Measurements from ENCODE around the gene SH3BGRL3. TPM values are rescaled to one million over a fixed set of nuclear protein-coding genes. Genes with fewer than 3 reads are reported as not detected.
"Not testable (repeated sequence)": the region's sequence is repeated elsewhere in the genome, so short reads cannot be mapped to it uniquely, and the experiment has no call there.

Gene SH3BGRL3
- total RNA-seq, 1 donor from 2014 or later = 285 TPM

DNA sequence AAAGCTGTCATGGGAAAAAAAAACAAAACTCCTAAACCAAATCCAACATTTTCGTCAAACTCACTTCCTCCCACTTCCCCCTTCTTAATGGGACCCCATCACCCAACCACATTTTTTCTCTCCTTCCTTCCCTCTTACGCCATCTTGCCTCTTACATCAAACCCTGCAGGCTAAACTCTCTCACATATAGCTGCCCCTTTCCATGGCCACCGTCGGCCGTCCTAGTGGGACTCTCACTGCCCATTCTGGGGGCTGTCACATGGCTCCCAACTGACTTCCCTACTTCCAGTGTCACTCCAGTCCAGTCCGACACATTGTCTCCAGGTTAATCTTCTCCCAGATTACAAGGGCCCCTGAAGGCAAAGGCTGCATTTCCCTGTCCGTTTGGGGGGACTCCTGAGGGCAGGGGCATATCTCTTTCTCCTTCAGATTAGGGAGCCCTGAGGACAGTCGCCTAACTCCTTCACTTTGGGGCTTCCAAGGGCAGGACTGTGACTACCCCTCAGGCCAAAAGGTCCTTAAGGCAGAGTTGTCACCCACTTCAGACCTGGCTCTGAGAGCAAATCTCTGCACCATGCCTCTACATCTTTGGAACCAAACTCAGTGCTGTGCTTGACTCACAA is 25.9 kb downstream of the SH3BGRL3 start:
- no peak for ATAC-seq (ENCODE audit: low read depth)
- H3K4me1 Mint-ChIP-seq = peaks cover 28% of the 10 kb centered on the region
- intact Hi-C loops (cut with micrococcal nuclease) = loop anchor here (1.0 kb wide), 2 partner anchors 10 to 16 kb away; no protein-coding TSS in a partner anchor
- H3K27me3 Mint-ChIP-seq = no peaks in the 10 kb centered on the region
- H3K27ac Mint-ChIP-seq = peak overlapping the region; percentile 94
- H3K9me3 Mint-ChIP-seq = no peaks in the 10 kb centered on the region
- no peak for DNase-seq
- H3K4me3 Mint-ChIP-seq = peak overlapping the region; percentile 99
- POLR2A ChIA-PET = interaction anchor here (1.3 to 4.0 kb wide), 4 partner anchors 9 to 15 kb away, joined by 4 to 76 read pairs (median 17); no protein-coding TSS in a partner anchor
- CTCF ChIA-PET = interaction anchor here (1.0 kb wide), 1 partner anchor 16 kb away, joined by 3 read pairs; no protein-coding TSS in a partner anchor
- TF ChIP-seq, protein P1, sequence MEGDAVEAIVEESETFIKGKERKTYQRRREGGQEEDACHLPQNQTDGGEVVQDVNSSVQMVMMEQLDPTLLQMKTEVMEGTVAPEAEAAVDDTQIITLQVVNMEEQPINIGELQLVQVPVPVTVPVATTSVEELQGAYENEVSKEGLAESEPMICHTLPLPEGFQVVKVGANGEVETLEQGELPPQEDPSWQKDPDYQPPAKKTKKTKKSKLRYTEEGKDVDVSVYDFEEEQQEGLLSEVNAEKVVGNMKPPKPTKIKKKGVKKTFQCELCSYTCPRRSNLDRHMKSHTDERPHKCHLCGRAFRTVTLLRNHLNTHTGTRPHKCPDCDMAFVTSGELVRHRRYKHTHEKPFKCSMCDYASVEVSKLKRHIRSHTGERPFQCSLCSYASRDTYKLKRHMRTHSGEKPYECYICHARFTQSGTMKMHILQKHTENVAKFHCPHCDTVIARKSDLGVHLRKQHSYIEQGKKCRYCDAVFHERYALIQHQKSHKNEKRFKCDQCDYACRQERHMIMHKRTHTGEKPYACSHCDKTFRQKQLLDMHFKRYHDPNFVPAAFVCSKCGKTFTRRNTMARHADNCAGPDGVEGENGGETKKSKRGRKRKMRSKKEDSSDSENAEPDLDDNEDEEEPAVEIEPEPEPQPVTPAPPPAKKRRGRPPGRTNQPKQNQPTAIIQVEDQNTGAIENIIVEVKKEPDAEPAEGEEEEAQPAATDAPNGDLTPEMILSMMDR (IDR thresholded peaks at IDR 0.05) = no peak
- H3K36me3 Mint-ChIP-seq (ENCODE audit: low read depth) = peaks cover 4% of the 10 kb centered on the region

DNA sequence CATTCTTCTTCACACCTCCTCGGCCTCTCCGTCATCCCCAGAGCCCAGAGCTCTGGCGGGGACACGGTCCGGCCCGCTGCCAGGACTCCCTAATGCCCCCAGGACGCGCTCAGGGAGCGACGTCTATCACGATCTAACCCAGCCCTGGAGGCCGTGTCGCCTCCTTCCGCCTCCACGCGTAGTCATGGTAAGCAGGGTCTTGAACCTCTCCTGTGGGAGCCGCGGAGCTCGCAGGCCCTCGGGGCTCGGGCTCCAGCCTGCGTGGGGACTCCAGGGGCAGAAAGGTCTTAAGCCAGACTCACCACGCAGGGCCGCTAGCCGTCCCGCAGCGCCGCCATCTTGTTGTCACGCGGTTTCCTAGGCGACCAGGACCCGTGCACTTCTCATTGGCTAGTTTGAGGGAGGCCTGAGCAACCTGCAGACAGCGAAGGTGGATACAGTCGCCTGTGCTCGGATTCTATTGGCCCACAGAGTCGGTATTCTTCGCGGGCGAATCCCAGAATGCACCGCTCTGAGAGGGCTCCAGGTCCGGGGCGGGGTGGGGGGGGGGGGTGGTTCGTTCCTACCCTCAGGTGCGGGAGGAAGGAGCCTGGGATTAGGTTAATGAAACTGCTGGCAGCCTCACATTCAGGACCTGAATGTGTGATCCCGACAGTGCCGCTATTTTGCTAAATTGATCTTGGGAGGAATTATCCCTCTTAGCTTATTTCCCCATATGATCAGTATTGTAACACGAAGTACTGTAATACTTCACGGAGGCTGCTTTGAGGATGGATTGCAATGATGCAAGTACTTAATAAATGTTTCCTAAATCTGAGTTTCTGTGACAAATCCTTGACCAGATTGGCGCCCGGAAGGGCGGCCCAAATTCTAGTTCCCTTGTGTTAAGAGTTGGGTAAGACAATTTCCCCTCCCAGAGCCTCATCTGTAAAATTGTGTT is 26.7 kb downstream of the SH3BGRL3 start, which contains the start of gene UBXN11:
Gene UBXN11, minus strand, starts transcription at position 347 of the 940 bp plus-strand sequence. CDS start 3,753 bp downstream, outside the sequence.
- ATAC-seq (ENCODE audit: low read depth) (peak; percentile 99), DNase-seq (peak; percentile 81)
- Mint-ChIP-seq H3K9me3 (no peaks in the 10 kb centered on the region), H3K4me1 (peaks cover 27% of the 10 kb centered on the region), H3K36me3 (ENCODE audit: low read depth) (peaks cover 4% of the 10 kb centered on the region), H3K27me3 (no peaks in the 10 kb centered on the region), H3K4me3 (peak within 1 kb of the TSS; percentile 99), H3K27ac (peak within 1 kb of the TSS; percentile 94)
- TF ChIP-seq, protein P1 (IDR thresholded peaks at IDR 0.05) = no peak
- intact Hi-C loops (cut with micrococcal nuclease) = loop anchor here (1.0 kb wide), 2 partner anchors 9 to 17 kb away; no protein-coding TSS in a partner anchor
- ChIA-PET POLR2A (interaction anchor here (0.5 to 4.0 kb wide), 11 partner anchors 9 to 127 kb away, joined by 3 to 76 read pairs (median 8); partner anchors contain the start of genes CD52 and SH3BGRL3), CTCF (interaction anchor here (1.0 to 1.4 kb wide), 2 partner anchors 16 to 31 kb away, joined by 3 read pairs; no protein-coding TSS in a partner anchor)

DNA sequence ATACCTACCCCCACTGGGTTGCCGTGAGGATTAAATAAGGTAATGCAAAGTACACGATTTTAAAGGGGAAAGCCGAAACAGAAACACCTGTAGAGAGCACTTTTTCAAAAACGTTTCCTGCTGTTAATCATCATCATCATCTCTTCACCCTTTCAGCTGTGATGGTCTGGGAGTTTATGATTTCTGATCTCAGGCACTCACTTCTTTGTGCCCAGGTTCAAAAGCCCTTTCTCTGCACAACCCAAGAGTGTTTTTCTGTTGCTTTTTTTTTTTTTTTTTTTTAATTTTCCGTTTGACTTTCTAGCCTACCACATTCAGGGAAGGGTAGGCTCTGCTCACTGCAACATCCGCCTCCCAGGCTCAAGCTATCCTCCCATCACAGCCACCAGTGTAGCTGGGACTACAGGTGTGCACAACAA is 27.5 kb downstream of the SH3BGRL3 start:
- H3K27me3 Mint-ChIP-seq = no peaks in the 10 kb centered on the region
- H3K9me3 Mint-ChIP-seq = no peaks in the 10 kb centered on the region
- no peak for ATAC-seq (ENCODE audit: low read depth)
- TF ChIP-seq, protein P1 (IDR thresholded peaks at IDR 0.05) = no peak
- intact Hi-C loops (cut with micrococcal nuclease) = no loop called here
- ChIA-PET CTCF (interaction anchor here (0.9 to 1.8 kb wide), 3 partner anchors 11 to 32 kb away, joined by 3 to 9 read pairs (median 3); no protein-coding TSS in a partner anchor), POLR2A (interaction anchor here (0.7 to 4.0 kb wide), 9 partner anchors 8 to 127 kb away, joined by 3 to 76 read pairs (median 17); partner anchors contain the start of genes CD52 and SH3BGRL3)
- H3K4me3 Mint-ChIP-seq = peak overlapping the region; percentile 99
- peaks cover 4% of the 10 kb centered on the region for H3K36me3 Mint-ChIP-seq (ENCODE audit: low read depth)
- DNase-seq = no peak
- H3K4me1 Mint-ChIP-seq = peaks cover 33% of the 10 kb centered on the region
- peak overlapping the region; percentile 94 for H3K27ac Mint-ChIP-seq

DNA sequence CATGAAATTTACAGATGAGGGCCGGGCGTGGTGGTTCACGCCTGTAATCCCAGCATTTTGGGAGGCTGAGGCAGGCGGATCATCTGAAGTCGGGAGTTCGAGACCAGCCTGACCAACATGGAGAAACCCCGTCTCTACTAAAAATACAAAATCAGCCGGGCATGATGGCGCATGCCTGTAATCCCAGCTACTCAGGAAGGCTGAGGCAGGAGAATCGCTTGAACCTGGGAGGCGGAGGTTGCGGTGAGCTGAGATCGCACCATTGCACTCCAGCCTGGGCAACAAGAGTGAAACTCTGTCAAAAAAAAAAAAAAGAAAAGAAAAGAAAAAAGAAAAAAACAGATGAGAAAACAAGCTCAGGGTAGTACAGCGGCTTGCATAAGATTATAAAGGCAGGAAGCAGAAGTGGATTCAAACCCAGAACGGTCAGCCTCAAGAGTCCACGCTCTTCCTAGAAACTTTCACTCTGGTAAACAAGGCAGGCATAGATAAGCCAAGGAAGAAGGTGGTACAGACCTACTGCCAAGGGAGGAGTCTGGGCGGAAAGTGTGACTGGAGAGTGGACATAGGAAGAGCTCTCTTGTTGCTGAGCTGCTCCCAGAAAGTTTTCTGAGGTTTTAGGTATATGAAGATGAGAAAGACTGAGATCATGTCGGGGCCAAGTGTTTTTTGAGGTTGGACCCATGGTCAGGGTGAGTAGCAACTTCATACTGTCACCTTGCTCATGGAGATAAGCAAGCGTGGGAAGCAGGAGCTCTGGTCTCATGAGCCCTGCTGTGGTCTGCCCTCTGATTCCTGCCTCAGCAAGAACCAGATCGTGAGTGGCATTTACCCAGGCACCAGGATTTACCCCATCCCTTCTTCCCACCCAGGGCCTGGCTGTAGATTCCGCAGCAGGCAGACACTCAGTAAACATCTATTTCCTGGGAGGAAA is 28.3 kb downstream of the SH3BGRL3 start:
- DNase-seq; H3K36me3 Mint-ChIP-seq (ENCODE audit: low read depth); ATAC-seq (ENCODE audit: low read depth); H3K27me3 Mint-ChIP-seq; H3K4me3 Mint-ChIP-seq; intact Hi-C loops (cut with micrococcal nuclease); H3K9me3 Mint-ChIP-seq: not testable (repeated sequence)
- ChIA-PET CTCF (interaction anchor here (0.9 to 1.8 kb wide), 3 partner anchors 10 to 33 kb away, joined by 3 to 9 read pairs (median 3); no protein-coding TSS in a partner anchor), POLR2A (interaction anchor here (1.2 to 4.0 kb wide), 8 partner anchors 7 to 28 kb away, joined by 3 to 76 read pairs (median 18); partner anchors contain the start of genes CD52 and SH3BGRL3)
- Mint-ChIP-seq H3K27ac (peak overlapping the region; percentile 19), H3K4me1 (peaks cover 38% of the 10 kb centered on the region)
